ENCODE results near the gene ART1. TPM values are rescaled to one million over a fixed set of nuclear protein-coding genes. Genes with fewer than 3 reads are reported as not detected.

Gene ART1
- total RNA-seq, 2 experiments from 2014 or later: not detected

- intact Hi-C loops (cut with micrococcal nuclease): no loop called here
- ChIA-PET POLR2A (no interaction called here), CTCF (interaction anchor here (1.2 to 3.2 kb wide), 2 partner anchors 86 to 98 kb away, joined by 3 to 9 read pairs; partner anchors contain the start of gene PGAP2)
- H3K4me3 Mint-ChIP-seq: no peak overlapping the region
- no peaks in the 10 kb centered on the region for H3K27me3 Mint-ChIP-seq
- H3K27ac Mint-ChIP-seq: no peak overlapping the region
- peaks cover 47% of the 10 kb centered on the region for H3K36me3 Mint-ChIP-seq
- H3K9me3 Mint-ChIP-seq: no peaks in the 10 kb centered on the region
- H3K4me1 Mint-ChIP-seq (ENCODE audit: low read depth): no peaks in the 10 kb centered on the region
- DNase-seq: no peak
These were observed 65.7 kb downstream of the ART1 start for GRCh38 chr11:3710485-3711259.

- H3K36me3 Mint-ChIP-seq: peaks cover 45% of the 10 kb centered on the region
- POLR2A ChIA-PET: no interaction called here
- DNase-seq: no peak
- H3K4me1 Mint-ChIP-seq (ENCODE audit: low read depth): no peaks in the 10 kb centered on the region
- no peak overlapping the region for H3K27ac Mint-ChIP-seq
- H3K4me3 Mint-ChIP-seq: no peak overlapping the region
- H3K27me3 Mint-ChIP-seq: no peaks in the 10 kb centered on the region
- CTCF ChIA-PET: no interaction called here
- intact Hi-C loops (cut with micrococcal nuclease): no loop called here
- H3K9me3 Mint-ChIP-seq: no peaks in the 10 kb centered on the region
These were observed 67.3 kb downstream of the ART1 start for GRCh38 chr11:3712274-3712673.

Other genes with a start within 250 kb of the ART1 start
- gene ART5, start 3.1 kb upstream of the ART1 start, total RNA-seq: not detected
- gene CHRNA10, start 26.3 kb downstream of the ART1 start, total RNA-seq: 1 to 10 TPM in 1 of 2 experiments, under 1 TPM in 1; 0.57 to 1.0 TPM
- 100 to 1,000 TPM in 1 of 2 experiments, 10 to 100 TPM in 1; 90.6 to 104 TPM for gene NUP98, start 152.4 kb downstream of the ART1 start, total RNA-seq
- 10 to 100 TPM; 27.4 to 30.2 TPM for gene PGAP2, start 163.4 kb downstream of the ART1 start, total RNA-seq
- 100 to 1,000 TPM; 181 to 186 TPM for gene RHOG, start 195.8 kb downstream of the ART1 start, total RNA-seq
- gene STIM1, start 210.5 kb downstream of the ART1 start, total RNA-seq: 10 to 100 TPM; 55.9 to 61.1 TPM